NB4 (cell line): Measurements from ENCODE around the gene ERVK3-1.

Experiments
- DNase-seq: peaks from one replicate; pipeline ENCODE4 v3.0.0; 2010; ENCODE audit warnings: low read depth
- H3K4me3 ChIP-seq: one replicate; pipeline ENCODE4 v1.5.1; 2011; ENCODE audit warnings: mild to moderate bottlenecking, low read depth, low read length, moderate library complexity
- MYC ChIP-seq: IDR thresholded peaks from 2 replicates; pipeline ENCODE4 v1.6.1; 2011; ENCODE audit warnings: low read depth, low read length
- POLR2A ChIP-seq: IDR thresholded peaks from 2 replicates; pipeline ENCODE4 v1.6.1; 2011; ENCODE audit warnings: mild to moderate bottlenecking; ENCODE audit not compliant: insufficient read length; ENCODE audit errors: extremely low read depth
- TF ChIP-seq, protein P1 (sequence below): IDR thresholded peaks from 2 replicates; pipeline ENCODE4 v1.6.1; 2011; ENCODE audit warnings: low read depth, low read length
- TF ChIP-seq, protein P2 (sequence below): IDR thresholded peaks from one replicate; pipeline ENCODE4 v1.5.1; 2012; ENCODE audit warnings: low read depth, low read length

Gene ERVK3-1

DNA sequence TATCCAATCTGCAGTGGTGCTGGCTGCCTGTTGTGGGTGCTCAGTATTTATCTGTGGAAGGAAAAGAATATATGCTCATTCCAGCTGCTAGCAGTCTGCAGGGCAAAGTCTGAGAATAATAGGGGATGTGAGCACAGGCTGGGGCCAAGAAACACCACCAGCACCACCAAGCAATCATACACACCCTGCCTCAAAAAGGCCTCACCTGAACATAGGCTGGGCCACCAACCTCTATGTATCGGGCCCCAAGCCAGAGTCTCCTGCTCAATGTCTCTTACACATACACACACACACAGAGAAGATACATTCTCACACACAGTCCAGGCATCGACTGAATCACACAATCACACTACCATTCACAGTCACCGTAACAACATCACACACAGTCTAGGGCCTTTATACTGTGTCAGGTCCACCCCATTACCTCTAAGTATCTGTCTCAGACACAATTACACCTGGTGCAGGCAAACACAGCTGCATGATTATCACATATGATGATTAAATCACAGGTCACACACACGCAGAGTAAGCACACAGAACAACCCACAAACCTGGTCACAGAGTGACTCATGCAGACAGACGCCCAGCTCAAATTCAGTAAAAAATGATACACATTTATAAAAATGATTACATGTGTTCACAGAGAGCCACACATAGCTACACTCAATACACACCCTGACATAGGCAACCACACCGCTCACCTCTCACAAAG, 20.3 kb downstream of the ERVK3-1 start:
- TF ChIP-seq, protein P1, sequence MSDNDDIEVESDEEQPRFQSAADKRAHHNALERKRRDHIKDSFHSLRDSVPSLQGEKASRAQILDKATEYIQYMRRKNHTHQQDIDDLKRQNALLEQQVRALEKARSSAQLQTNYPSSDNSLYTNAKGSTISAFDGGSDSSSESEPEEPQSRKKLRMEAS: no peak
- TF ChIP-seq POLR2A: no peak
- no peak for TF ChIP-seq MYC
- TF ChIP-seq, protein P2, sequence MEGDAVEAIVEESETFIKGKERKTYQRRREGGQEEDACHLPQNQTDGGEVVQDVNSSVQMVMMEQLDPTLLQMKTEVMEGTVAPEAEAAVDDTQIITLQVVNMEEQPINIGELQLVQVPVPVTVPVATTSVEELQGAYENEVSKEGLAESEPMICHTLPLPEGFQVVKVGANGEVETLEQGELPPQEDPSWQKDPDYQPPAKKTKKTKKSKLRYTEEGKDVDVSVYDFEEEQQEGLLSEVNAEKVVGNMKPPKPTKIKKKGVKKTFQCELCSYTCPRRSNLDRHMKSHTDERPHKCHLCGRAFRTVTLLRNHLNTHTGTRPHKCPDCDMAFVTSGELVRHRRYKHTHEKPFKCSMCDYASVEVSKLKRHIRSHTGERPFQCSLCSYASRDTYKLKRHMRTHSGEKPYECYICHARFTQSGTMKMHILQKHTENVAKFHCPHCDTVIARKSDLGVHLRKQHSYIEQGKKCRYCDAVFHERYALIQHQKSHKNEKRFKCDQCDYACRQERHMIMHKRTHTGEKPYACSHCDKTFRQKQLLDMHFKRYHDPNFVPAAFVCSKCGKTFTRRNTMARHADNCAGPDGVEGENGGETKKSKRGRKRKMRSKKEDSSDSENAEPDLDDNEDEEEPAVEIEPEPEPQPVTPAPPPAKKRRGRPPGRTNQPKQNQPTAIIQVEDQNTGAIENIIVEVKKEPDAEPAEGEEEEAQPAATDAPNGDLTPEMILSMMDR: no peak
- peak overlapping the region; percentile 91 for H3K4me3 ChIP-seq
- DNase-seq: no peak

DNA sequence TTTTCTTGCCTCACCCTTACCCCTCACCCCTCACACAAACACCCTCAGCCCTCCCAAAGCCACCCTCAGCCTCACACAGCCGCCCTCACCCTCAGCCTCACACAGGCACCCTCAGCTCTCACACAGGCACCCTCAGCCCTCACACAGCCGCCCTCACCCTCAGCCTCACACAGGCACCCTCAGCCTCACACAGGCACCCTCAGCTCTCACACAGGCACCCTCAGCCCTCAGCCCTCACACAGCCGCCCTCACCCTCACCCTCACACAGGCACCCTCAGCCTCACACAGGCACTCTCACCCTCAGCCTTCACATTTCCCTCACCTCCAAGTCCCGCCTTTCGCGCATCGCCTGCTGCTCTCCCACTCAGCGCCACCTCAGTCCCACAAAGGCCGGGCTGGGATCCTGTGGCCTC, 21.3 kb downstream of the ERVK3-1 start:
- H3K4me3 ChIP-seq: peak overlapping the region; percentile 91
- no peak for TF ChIP-seq POLR2A
- TF ChIP-seq, protein P2: no peak
- TF ChIP-seq MYC: no peak; the same call in 1 of the 2 replicates
- TF ChIP-seq, protein P1: no peak
- DNase-seq: no peak

DNA sequence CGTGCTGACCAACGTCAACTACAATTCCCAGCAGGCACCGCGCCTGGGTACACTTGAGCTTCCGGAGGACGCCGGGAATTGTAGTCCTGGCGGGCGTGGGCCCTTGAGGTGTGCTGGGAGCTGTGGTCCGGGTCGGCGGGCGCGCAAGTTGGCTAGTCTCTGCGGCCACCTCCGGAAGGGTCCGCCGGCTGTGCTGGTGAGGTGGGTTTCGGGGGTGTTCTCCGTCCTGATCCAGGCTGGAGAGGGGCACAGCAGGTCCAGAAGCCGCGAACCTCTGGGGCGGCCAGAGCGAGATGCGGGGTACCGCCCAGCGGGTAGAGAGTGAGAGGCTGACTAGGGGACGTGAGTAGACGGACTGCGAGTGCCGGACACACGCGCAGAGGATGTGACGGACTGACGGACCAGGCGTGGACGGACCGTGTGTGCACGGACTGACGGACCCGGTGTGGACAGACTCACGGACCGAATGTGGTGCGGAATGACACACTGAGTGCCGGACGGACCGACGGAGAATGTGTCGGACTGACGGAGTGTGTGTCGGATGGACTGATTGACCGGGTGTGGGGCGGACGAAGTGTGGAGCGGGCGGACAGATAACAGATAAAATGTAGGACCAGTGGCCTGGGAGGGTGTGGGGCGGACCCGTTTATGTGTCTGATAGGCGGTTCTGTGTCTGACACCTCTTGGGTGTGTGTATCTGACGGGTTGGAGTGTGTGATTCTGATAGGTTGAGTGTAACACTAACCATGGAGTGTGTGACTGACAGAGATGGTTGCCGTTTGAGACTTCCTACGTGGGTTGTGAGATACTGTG, 21.9 kb downstream of the ERVK3-1 start, which contains the start of gene ZSCAN22:
Gene ZSCAN22 (plus strand): TSS at position 81 of the 813 bp plus-strand sequence. CDS start 7,809 bp downstream, outside the sequence.
- TF ChIP-seq POLR2A (peak; percentile 18), MYC (peak; percentile 23; the same call in 1 of the 2 replicates)
- TF ChIP-seq, protein P2: no peak
- TF ChIP-seq, protein P1: no peak
- peak; percentile 92 for DNase-seq
- peak within 1 kb of the TSS; percentile 91 for H3K4me3 ChIP-seq

DNA sequence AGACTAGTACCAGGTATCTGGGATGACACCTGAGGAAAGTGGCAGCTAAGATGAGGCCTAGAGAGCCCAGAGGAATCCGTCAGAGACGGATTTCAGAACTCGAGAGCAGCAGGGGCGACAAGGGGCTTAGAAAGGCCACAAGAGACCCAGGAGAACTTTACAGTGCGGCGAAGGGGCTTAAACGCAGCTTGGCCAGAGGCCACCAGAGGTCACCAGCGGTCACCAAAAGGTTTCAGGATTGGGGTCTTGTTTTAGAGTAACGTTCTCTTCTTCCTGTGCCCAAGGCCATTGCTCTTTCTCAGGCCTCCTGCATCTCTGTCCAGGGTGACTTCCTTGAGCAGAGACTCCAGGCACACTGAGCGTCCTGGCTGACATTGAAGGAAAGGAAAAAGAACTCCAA, 23.8 kb downstream of the ERVK3-1 start:
- no peak for TF ChIP-seq MYC
- TF ChIP-seq, protein P2: peak; percentile 39
- peak; percentile 55 for DNase-seq
- no peak overlapping the region for H3K4me3 ChIP-seq

DNA sequence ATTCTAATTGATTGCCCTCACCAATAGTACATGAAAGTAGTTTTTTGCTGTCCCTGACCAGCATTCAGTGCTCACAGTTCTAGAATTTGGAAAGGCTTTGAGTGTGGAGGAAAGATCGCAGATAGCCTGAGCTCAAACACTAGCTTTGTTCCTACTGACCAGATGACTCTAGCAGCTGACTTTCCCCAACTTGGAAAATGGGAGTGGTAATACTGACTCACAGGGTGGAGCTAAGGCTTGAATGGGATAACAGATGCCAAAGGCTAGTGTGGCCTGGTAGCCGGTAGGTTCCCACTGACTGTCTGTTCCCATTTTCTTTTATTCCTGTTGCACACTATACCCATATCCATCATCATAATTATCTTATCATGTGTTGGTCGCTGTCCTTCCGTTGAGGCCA, 25.3 kb downstream of the ERVK3-1 start:
- no peak for DNase-seq
- H3K4me3 ChIP-seq: no peak overlapping the region
- TF ChIP-seq, protein P2: no peak
- no peak for TF ChIP-seq POLR2A
- TF ChIP-seq, protein P1: no peak
- TF ChIP-seq MYC: no peak
